Trophoblast cell (in vitro differentiated cells and primary cell): Measurements from ENCODE around the gene MAP2K5.

Experiments
- DNase-seq, 2 donors: peaks; one replicate each; pipeline ENCODE4 v3.0.0-alpha.2; 2016
- H2AFZ ChIP-seq: 2 replicates; pipeline ENCODE4 v1.6.1; 2013; ENCODE audit warnings: low read length, moderate library complexity, mild to moderate bottlenecking; ENCODE audit not compliant: insufficient read depth, poor library complexity
- H2AK5ac ChIP-seq: 2 replicates; pipeline ENCODE4 v1.6.1; 2013; ENCODE audit warnings: mild to moderate bottlenecking, low read length
- H2BK120ac ChIP-seq: 2 replicates; pipeline ENCODE4 v1.6.1; 2013; ENCODE audit warnings: low read length, mild to moderate bottlenecking, moderate library complexity; ENCODE audit not compliant: insufficient read depth, poor library complexity
- H2BK12ac ChIP-seq: 2 replicates; pipeline ENCODE4 v1.6.1; 2013; ENCODE audit warnings: mild to moderate bottlenecking, low read length, moderate library complexity
- H2BK5ac ChIP-seq: 2 replicates; pipeline ENCODE4 v1.6.1; 2013; ENCODE audit warnings: low read length, low read depth, moderate library complexity, mild to moderate bottlenecking; ENCODE audit not compliant: poor library complexity
- H3K14ac ChIP-seq: 2 replicates; pipeline ENCODE4 v1.6.1; 2013; ENCODE audit warnings: mild to moderate bottlenecking, low read length
- H3K18ac ChIP-seq: 2 replicates; pipeline ENCODE4 v1.6.1; 2013; ENCODE audit warnings: mild to moderate bottlenecking, low read length
- H3K23ac ChIP-seq: 2 replicates; pipeline ENCODE4 v1.6.1; 2013; ENCODE audit warnings: low read length
- H3K27ac ChIP-seq: 2 replicates; pipeline ENCODE4 v1.5.1; 2013; ENCODE audit warnings: low read depth, mild to moderate bottlenecking, inconsistent platforms, low read length, moderate library complexity
- H3K27me3 ChIP-seq: 2 replicates; pipeline ENCODE4 v1.6.1; 2013; ENCODE audit warnings: inconsistent platforms, mild to moderate bottlenecking, low read length, moderate library complexity; ENCODE audit not compliant: insufficient read depth
- H3K36me3 ChIP-seq, 2 experiments: 1 replicate in 1 of 2; 2 replicates in 1 of 2; pipeline ENCODE4 v1.6.1; 2013; ENCODE audit warnings: low read length in 2 of 2, mild to moderate bottlenecking in 2 of 2, moderate library complexity in 1 of 2; ENCODE audit not compliant: insufficient read depth in 2 of 2, control insufficient read depth in 1 of 2
- H3K4ac ChIP-seq: 2 replicates; pipeline ENCODE4 v1.6.1; 2013; ENCODE audit warnings: low read depth, mild to moderate bottlenecking, low read length, moderate library complexity
- H3K4me1 ChIP-seq, 2 experiments: 1 replicate in 1 of 2; 2 replicates in 1 of 2; pipeline ENCODE4 v1.6.1; 2013; ENCODE audit warnings: low read length in 2 of 2, mild to moderate bottlenecking in 2 of 2, moderate library complexity in 1 of 2; ENCODE audit not compliant: insufficient read depth in 2 of 2, control insufficient read depth in 1 of 2
- H3K4me2 ChIP-seq: 2 replicates; pipeline ENCODE4 v1.6.1; 2013; ENCODE audit warnings: inconsistent platforms, mild to moderate bottlenecking, low read length, moderate library complexity
- H3K4me3 ChIP-seq: 2 replicates; pipeline ENCODE4 v1.5.1; 2013; ENCODE audit warnings: mild to moderate bottlenecking, low read depth, low read length, inconsistent platforms
- H3K79me1 ChIP-seq: one replicate; pipeline ENCODE4 v1.6.1; 2013; ENCODE audit warnings: low read length
- H3K79me2 ChIP-seq: 2 replicates; pipeline ENCODE4 v1.6.1; 2013; ENCODE audit warnings: low read length, mild to moderate bottlenecking; ENCODE audit not compliant: control insufficient read depth, insufficient read depth, poor library complexity
- H3K9ac ChIP-seq: 2 replicates; pipeline ENCODE4 v1.6.1; 2013; ENCODE audit warnings: mild to moderate bottlenecking, low read length
- H3K9me3 ChIP-seq: 2 replicates; pipeline ENCODE4 v1.6.1; 2013; ENCODE audit warnings: low read depth, mild to moderate bottlenecking, control low read depth, inconsistent platforms, low read length; ENCODE audit not compliant: insufficient read depth
- H4K12ac ChIP-seq: 2 replicates; pipeline ENCODE4 v1.6.1; 2013; ENCODE audit warnings: low read depth, mild to moderate bottlenecking, low read length, moderate library complexity
- H4K8ac ChIP-seq: 2 replicates; pipeline ENCODE4 v1.6.1; 2013; ENCODE audit warnings: low read depth, mild to moderate bottlenecking, low read length, moderate library complexity
- H4K91ac ChIP-seq: one replicate; pipeline ENCODE4 v1.6.1; 2013; ENCODE audit warnings: low read depth, mild to moderate bottlenecking, low read length, moderate library complexity
- WGBS: extraction: QIAGEN DNeasy Blood & Tissue Kit; methylation state at CpG from one replicate; pipeline ENCODE4 v1.1.7; 2013; ENCODE audit warnings: missing lambda C conversion rate; ENCODE audit not compliant: insufficient read length, insufficient coverage; ENCODE audit errors: extremely low coverage; 5-methylcytosine and 5-hydroxymethylcytosine counted together

The MAP2K5 gene

DNA sequence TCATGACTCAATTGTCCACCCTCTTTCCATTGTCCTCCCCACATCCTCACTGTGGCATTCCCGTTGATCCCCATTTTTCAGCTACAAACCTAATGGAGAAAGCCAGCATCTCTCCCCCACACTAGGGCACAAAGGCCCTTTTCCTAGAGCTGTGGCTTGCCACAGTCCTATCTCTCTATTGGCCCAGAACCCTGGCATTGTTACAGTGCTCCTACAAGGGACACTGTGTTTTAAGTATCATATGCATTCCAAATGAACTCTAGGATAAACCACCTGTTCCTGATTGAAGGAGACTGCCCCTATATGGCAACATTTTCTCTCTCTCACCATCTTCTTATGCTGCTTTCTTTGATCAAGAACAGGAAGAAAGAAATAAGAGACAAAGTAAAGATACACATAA is 213.4 kb downstream of the MAP2K5 start:
- Histone ChIP-seq H2BK5ac (no peak overlapping the region), H3K18ac (no peak overlapping the region), H3K36me3 (no peaks in the 10 kb centered on the region), H4K12ac (no peak overlapping the region), H2AK5ac (no peak overlapping the region), H3K4me1 (no peaks in the 10 kb centered on the region), H2BK120ac (no peak overlapping the region), H3K4me3 (no peak overlapping the region), H2BK12ac (no peak overlapping the region), H3K9me3 (no peaks in the 10 kb centered on the region), H3K27ac (no peak overlapping the region), H3K9ac (no peak overlapping the region), H3K23ac (no peak overlapping the region), H3K4ac (no peak overlapping the region), H4K8ac (no peak overlapping the region), H3K4me2 (no peak overlapping the region), H4K91ac (no peak overlapping the region), H3K14ac (no peak overlapping the region), H3K27me3 (no peaks in the 10 kb centered on the region), H2AFZ (no peak overlapping the region), H3K79me2 (no peaks in the 10 kb centered on the region), H3K79me1 (no peaks in the 10 kb centered on the region)
- no peak for DNase-seq
- no CpG with 5 or more reads among the region's 1 CpG for WGBS

DNA sequence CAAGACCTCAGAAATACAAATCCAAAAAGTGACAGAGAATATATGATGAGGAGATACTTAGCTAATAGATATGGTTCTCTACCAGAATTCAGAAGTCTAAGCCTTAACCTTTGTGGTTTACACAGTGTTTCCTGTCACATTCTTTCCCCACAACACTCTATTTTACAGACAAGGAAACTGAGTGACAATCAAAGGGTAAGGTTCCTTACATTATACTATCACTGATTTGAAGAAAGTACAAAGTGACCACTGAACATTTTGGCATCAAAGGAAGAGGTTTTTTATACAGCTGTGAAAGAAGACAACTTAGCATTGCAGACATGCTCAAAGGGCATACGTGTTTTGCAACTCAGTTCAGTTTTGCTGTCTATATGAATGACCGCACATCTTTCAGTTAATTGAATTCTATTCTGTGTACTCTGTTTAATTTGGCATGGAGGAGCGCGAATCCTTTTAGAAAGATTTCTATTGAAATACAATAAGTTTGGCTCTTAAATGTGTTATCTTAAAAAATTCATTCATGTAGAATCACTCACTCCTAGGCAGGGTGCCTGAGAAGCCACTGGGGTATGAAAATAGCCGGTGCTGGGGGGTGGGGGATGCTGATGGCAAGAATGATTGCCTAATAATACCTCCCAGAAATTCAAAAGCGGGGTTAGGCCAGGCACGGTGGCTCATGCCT is 216.3 kb downstream of the MAP2K5 start:
- Histone ChIP-seq H3K18ac (no peak overlapping the region), H2BK5ac (no peak overlapping the region), H3K4me2 (no peak overlapping the region), H2BK12ac (no peak overlapping the region), H3K4ac (no peak overlapping the region), H3K27ac (no peak overlapping the region), H3K23ac (no peak overlapping the region), H3K9ac (no peak overlapping the region), H3K4me3 (no peak overlapping the region), H3K9me3 (no peaks in the 10 kb centered on the region), H3K27me3 (no peaks in the 10 kb centered on the region), H4K91ac (no peak overlapping the region), H2AFZ (no peak overlapping the region), H2BK120ac (no peak overlapping the region), H4K12ac (no peak overlapping the region), H4K8ac (no peak overlapping the region), H3K79me2 (no peaks in the 10 kb centered on the region), H3K4me1 (no peaks in the 10 kb centered on the region), H2AK5ac (no peak overlapping the region), H3K36me3 (no peaks in the 10 kb centered on the region), H3K14ac (no peak overlapping the region), H3K79me1 (no peaks in the 10 kb centered on the region)
- WGBS, result no CpG with 5 or more reads among the region's 7 CpGs
- DNase-seq, result no peak

DNA sequence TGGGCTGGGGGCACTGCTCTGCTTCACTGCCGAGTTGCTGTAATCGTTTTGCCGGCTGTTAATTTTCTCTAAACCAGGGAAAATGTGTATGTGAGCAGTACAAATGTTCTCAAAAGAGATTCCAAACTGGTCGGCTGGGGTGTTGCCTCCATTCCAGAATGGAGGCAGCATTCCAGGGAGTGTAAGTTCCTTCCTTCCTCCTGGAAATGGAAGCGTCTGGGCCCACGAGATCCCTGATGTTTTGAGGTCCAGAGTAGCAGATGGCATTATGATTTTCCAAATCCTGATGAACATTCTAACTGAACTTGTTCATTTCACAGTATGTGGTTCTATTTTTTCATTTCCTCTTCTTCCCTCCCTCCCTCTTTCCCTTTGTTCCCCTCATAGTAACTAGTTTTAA is 218.4 kb downstream of the MAP2K5 start:
- Histone ChIP-seq H2BK5ac (no peak overlapping the region), H3K23ac (no peak overlapping the region), H3K9me3 (no peaks in the 10 kb centered on the region), H3K18ac (no peak overlapping the region), H2AK5ac (no peak overlapping the region), H3K79me1 (no peaks in the 10 kb centered on the region), H3K27me3 (no peaks in the 10 kb centered on the region), H3K79me2 (no peaks in the 10 kb centered on the region), H2BK120ac (no peak overlapping the region), H3K9ac (no peak overlapping the region), H2BK12ac (no peak overlapping the region), H2AFZ (no peak overlapping the region), H3K4ac (no peak overlapping the region), H3K4me2 (no peak overlapping the region), H3K4me1 (no peaks in the 10 kb centered on the region), H3K27ac (no peak overlapping the region), H3K14ac (no peak overlapping the region), H3K36me3 (no peaks in the 10 kb centered on the region), H4K91ac (no peak overlapping the region), H3K4me3 (no peak overlapping the region), H4K12ac (no peak overlapping the region), H4K8ac (no peak overlapping the region)
- DNase-seq, result no peak
- WGBS, result no CpG with 5 or more reads among the region's 6 CpGs

DNA sequence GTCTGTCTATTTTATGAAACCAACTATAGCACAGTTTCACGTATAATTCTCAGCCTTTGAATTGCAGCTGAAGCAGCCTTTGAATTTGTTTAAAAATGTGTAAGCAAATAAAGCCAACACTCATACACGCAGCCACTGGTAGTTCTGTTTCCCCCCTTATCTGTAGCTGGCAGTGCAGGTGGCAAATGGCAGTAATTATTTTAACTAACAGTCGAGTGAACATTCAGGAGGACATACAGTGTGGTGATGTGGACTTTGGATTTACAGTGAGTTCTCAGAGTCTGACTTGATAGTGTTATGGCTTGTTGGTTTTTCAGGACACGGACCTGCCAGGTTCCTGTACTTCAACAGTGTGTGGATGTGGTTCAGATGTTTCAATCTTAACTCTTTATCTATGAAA is 218.8 kb downstream of the MAP2K5 start:
- Histone ChIP-seq H3K14ac (no peak overlapping the region), H3K36me3 (no peaks in the 10 kb centered on the region), H3K4me2 (no peak overlapping the region), H3K27me3 (no peaks in the 10 kb centered on the region), H3K9ac (no peak overlapping the region), H4K12ac (no peak overlapping the region), H3K79me2 (no peaks in the 10 kb centered on the region), H3K79me1 (no peaks in the 10 kb centered on the region), H3K4me3 (no peak overlapping the region), H2BK5ac (no peak overlapping the region), H3K4me1 (no peaks in the 10 kb centered on the region), H3K9me3 (no peaks in the 10 kb centered on the region), H3K23ac (no peak overlapping the region), H2BK120ac (no peak overlapping the region), H3K27ac (no peak overlapping the region), H2BK12ac (no peak overlapping the region), H2AFZ (no peak overlapping the region), H3K18ac (no peak overlapping the region), H3K4ac (no peak overlapping the region), H2AK5ac (no peak overlapping the region), H4K8ac (no peak overlapping the region), H4K91ac (no peak overlapping the region)
- no CpG with 5 or more reads among the region's 4 CpGs for WGBS
- no peak for DNase-seq
